ENCODE measurements around the gene DRD3.

DNA sequence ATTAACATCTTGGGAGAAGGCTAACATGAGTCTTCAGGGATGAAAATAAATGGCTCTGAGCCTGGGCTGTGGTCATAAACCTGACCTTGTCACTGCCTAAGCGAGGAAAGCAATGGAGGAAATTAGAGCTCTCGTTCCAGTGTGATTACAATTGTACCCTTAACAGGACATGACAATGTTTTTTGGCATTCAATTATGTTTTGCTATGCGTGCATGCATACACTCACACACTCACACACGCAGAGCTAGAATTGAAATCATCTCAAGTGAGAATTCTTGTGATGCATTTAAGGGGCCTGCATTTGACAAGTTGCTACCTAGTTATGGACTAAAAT lies 34.4 kb upstream of the DRD3 start:
- TF ChIP-seq, protein P1, sequence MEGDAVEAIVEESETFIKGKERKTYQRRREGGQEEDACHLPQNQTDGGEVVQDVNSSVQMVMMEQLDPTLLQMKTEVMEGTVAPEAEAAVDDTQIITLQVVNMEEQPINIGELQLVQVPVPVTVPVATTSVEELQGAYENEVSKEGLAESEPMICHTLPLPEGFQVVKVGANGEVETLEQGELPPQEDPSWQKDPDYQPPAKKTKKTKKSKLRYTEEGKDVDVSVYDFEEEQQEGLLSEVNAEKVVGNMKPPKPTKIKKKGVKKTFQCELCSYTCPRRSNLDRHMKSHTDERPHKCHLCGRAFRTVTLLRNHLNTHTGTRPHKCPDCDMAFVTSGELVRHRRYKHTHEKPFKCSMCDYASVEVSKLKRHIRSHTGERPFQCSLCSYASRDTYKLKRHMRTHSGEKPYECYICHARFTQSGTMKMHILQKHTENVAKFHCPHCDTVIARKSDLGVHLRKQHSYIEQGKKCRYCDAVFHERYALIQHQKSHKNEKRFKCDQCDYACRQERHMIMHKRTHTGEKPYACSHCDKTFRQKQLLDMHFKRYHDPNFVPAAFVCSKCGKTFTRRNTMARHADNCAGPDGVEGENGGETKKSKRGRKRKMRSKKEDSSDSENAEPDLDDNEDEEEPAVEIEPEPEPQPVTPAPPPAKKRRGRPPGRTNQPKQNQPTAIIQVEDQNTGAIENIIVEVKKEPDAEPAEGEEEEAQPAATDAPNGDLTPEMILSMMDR (IDR thresholded peaks at IDR 0.05), result no peak
- no peak for TF ChIP-seq POLR2A (IDR thresholded peaks at IDR 0.05)

Data from adrenal gland (tissue), 5 donors.